ENCODE data around the gene DPP7.
A peak's percentile ranks its signal among the peaks of the same experiment; 100 is the strongest.

The DPP7 gene

DNA sequence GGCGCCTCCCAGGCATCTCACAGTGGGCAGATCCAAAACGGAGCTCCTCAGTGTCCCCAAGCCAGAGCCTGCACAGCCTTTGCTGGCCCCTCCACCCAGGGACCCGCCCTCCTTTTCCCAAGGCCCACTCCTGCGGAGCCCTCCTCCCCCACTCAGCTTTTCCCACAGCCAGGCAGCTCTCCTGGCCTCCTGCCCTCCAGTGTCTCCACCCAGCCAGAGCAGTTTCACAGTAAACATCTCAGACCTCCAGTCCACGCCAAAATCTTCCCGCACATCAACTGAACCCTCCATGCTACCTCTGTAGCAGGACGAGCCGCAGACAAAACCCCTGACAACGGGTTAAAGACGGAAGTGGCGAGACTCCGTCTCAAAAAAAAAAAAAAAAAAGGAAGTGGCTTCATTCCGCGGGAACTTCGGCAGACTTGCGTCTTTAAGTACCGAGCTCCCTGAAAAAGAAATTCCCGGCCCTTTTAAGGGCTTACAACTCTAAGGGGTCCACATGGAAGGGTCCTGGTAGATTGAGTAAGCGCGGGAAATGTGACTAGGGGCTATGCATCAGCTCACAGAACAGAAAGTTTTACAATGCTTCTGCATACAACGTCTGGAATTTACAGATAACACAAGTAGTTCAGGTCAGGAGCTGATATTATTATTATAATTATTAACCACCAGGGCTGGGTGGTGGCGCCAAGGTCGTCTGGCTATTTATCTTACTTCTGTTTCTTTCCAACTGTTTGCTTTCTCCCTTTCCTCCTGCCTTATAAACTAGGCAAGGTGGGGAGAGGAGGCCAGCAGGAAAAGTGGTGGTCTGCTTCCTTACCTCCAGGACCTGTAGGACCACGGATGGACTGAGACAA is 13.0 kb upstream of the DPP7 start (continued):
- TF ChIP-seq, protein P1, sequence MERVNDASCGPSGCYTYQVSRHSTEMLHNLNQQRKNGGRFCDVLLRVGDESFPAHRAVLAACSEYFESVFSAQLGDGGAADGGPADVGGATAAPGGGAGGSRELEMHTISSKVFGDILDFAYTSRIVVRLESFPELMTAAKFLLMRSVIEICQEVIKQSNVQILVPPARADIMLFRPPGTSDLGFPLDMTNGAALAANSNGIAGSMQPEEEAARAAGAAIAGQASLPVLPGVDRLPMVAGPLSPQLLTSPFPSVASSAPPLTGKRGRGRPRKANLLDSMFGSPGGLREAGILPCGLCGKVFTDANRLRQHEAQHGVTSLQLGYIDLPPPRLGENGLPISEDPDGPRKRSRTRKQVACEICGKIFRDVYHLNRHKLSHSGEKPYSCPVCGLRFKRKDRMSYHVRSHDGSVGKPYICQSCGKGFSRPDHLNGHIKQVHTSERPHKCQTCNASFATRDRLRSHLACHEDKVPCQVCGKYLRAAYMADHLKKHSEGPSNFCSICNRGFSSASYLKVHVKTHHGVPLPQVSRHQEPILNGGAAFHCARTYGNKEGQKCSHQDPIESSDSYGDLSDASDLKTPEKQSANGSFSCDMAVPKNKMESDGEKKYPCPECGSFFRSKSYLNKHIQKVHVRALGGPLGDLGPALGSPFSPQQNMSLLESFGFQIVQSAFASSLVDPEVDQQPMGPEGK (tag by site-specific recombination; IDR thresholded peaks at IDR 0.05): no peak
- TF ChIP-seq ZNF394 (tag by site-specific recombination; IDR thresholded peaks at IDR 0.05; ENCODE audit: borderline replicate concordance): peak; percentile 37; the same call in 1 of the 2 replicates
- no peak for TF ChIP-seq ZNF248 (tag by site-specific recombination; IDR thresholded peaks at IDR 0.05)
- no peak for TF ChIP-seq ZNF830 (tag by site-specific recombination; IDR thresholded peaks at IDR 0.05; ENCODE audit: low read depth)
- no peak for TF ChIP-seq KLF8 (tag by site-specific recombination; IDR thresholded peaks at IDR 0.05)
- TF ChIP-seq ZNF335 (tag by site-specific recombination; conservative IDR thresholded peaks at IDR 0.05): 0 out of 2 replicates have a peak, but pooled peaks have one; percentile 29

DNA sequence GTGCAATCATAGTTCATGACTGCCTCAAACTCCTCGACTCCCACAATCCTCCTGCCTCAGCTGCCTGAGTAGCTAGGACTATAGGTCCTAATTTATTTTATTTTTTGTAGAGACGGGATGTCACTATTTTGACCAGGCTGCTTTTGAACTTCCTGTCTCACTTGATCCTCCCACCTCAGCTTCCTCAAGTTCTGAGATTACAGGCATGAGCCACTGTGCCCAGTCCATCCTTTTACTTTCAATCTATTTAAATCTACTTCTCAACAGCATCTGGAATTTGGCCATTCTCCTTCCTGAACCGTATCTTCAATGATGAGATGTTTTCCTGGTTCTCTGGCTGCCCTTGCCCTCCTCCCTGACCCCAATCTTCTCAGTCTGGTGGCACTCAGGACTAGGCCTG is 12.3 kb upstream of the DPP7 start:
- no peak for TF ChIP-seq ZNF274 (IDR thresholded peaks at IDR 0.05; ENCODE audit: low read length)
- no peak for TF ChIP-seq ZNF274 (tag by site-specific recombination; IDR thresholded peaks at IDR 0.05; ENCODE audit: borderline replicate concordance)
- TF ChIP-seq ZNF416 (tag by site-specific recombination; IDR thresholded peaks at IDR 0.05): no peak
- TF ChIP-seq ZNF596 (tag by site-specific recombination; IDR thresholded peaks at IDR 0.05): no peak
- no peak for TF ChIP-seq ZFHX2 (tag by site-specific recombination; conservative IDR thresholded peaks at IDR 0.05)
- no peak for TF ChIP-seq ZNF707 (tag by site-specific recombination; IDR thresholded peaks at IDR 0.05)
- TF ChIP-seq ZNF157 (tag by site-specific recombination; IDR thresholded peaks at IDR 0.05): no peak
- no peak for TF ChIP-seq ZNF791 (tag by site-specific recombination; IDR thresholded peaks at IDR 0.05)
- TF ChIP-seq ZNF48 (tag by site-specific recombination; IDR thresholded peaks at IDR 0.05): no peak
- TF ChIP-seq, protein P2, sequence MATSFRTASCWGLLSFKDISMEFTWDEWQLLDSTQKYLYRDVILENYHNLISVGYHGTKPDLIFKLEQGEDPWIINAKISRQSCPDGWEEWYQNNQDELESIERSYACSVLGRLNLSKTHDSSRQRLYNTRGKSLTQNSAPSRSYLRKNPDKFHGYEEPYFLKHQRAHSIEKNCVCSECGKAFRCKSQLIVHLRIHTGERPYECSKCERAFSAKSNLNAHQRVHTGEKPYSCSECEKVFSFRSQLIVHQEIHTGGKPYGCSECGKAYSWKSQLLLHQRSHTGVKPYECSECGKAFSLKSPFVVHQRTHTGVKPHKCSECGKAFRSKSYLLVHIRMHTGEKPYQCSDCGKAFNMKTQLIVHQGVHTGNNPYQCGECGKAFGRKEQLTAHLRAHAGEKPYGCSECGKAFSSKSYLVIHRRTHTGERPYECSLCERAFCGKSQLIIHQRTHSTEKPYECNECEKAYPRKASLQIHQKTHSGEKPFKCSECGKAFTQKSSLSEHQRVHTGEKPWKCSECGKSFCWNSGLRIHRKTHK (tag by site-specific recombination; IDR thresholded peaks at IDR 0.05): no peak
- TF ChIP-seq, protein P3, sequence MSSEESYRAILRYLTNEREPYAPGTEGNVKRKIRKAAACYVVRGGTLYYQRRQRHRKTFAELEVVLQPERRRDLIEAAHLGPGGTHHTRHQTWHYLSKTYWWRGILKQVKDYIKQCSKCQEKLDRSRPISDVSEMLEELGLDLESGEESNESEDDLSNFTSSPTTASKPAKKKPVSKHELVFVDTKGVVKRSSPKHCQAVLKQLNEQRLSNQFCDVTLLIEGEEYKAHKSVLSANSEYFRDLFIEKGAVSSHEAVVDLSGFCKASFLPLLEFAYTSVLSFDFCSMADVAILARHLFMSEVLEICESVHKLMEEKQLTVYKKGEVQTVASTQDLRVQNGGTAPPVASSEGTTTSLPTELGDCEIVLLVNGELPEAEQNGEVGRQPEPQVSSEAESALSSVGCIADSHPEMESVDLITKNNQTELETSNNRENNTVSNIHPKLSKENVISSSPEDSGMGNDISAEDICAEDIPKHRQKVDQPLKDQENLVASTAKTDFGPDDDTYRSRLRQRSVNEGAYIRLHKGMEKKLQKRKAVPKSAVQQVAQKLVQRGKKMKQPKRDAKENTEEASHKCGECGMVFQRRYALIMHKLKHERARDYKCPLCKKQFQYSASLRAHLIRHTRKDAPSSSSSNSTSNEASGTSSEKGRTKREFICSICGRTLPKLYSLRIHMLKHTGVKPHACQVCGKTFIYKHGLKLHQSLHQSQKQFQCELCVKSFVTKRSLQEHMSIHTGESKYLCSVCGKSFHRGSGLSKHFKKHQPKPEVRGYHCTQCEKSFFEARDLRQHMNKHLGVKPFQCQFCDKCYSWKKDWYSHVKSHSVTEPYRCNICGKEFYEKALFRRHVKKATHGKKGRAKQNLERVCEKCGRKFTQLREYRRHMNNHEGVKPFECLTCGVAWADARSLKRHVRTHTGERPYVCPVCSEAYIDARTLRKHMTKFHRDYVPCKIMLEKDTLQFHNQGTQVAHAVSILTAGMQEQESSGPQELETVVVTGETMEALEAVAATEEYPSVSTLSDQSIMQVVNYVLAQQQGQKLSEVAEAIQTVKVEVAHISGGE (tag by site-specific recombination; conservative IDR thresholded peaks at IDR 0.05; ENCODE audit: low read depth): no peak
- H3K4me3 ChIP-seq (ENCODE audit: low read depth, low read length): no peak overlapping the region
- H3K9me3 ChIP-seq (ENCODE audit: control insufficient read depth, insufficient read depth, low read depth, low read length): no peaks in the 10 kb centered on the region
- ChIA-PET POLR2A (interaction anchor here (1.1 to 2.0 kb wide), 3 partner anchors 94 to 114 kb away, joined by 3 to 8 read pairs (median 5); partner anchors contain the start of gene TUBB4B), CTCF (interaction anchor here (2.4 kb wide), 1 partner anchor 110 kb away, joined by 14 read pairs; no protein-coding TSS in a partner anchor)
- H3K4me1 ChIP-seq (ENCODE audit: control insufficient read depth, insufficient read depth, low read length): no peaks in the 10 kb centered on the region
- no peaks in the 10 kb centered on the region for H3K36me3 ChIP-seq (ENCODE audit: control insufficient read depth in 2 of 2, insufficient read depth in 1 of 2, low read length in 2 of 2)
- no peak overlapping the region for H3K27ac ChIP-seq (ENCODE audit: extremely low read depth, low read depth, low read length)
